Activated T-helper 1 cell treated with anti-CD3 and anti-CD28 coated beads, Interleukin-12 subunit alpha, Interleukin-12 subunit beta, Interleukin-2, Interleukin-4 antibody, amounts not matched to agents 30 ng/mL and 10 ng/mL and 1 ng/mL, durations not matched to agents 14 hours and 24 hours and 36 hours (primary cell): ENCODE results near the gene FAM110A. TPM values are rescaled to one million over a fixed set of nuclear protein-coding genes. Genes with fewer than 3 reads are reported as not detected.
"Not testable (repeated sequence)": the region's sequence is repeated elsewhere in the genome, so short reads cannot be mapped to it uniquely, and the experiment has no call there.

ENCODE experiments used
- DNase-seq: peaks from one replicate; pipeline ENCODE4 v3.0.0; 2021; ENCODE audit warnings: low spot score
- H3K27ac Mint-ChIP-seq: one replicate; pipeline ENCODE4 v1.8.0; 2021; ENCODE audit warnings: mild to moderate bottlenecking, mixed read lengths
- H3K27me3 Mint-ChIP-seq: one replicate; pipeline ENCODE4 v1.8.0; 2022; ENCODE audit warnings: mild to moderate bottlenecking, moderate library complexity, mixed read lengths; ENCODE audit not compliant: insufficient read depth
- H3K36me3 Mint-ChIP-seq: one replicate; pipeline ENCODE4 v1.8.0; 2021; ENCODE audit warnings: low read depth, mixed read lengths
- H3K4me1 Mint-ChIP-seq: one replicate; pipeline ENCODE4 v1.8.0; 2021; ENCODE audit warnings: low read depth, mixed read lengths
- H3K4me3 Mint-ChIP-seq: one replicate; pipeline ENCODE4 v1.8.0; 2021; ENCODE audit warnings: mild to moderate bottlenecking, moderate library complexity, mixed read lengths
- H3K9me3 Mint-ChIP-seq: one replicate; pipeline ENCODE4 v1.8.0; 2021; ENCODE audit warnings: mixed read lengths
- intact Hi-C: fragments of 100-400 bp; cut with micrococcal nuclease; formaldehyde crosslinking; loops from one replicate; pipeline ENCODE4 v1.15.1; 2024
- total RNA-seq: library from RNA; stranded (reverse); gene quantifications from 2 replicates; pipeline ENCODE4 v1.2.3, GENCODE V29; 2022

FAM110A gene
- total RNA-seq, 1 donor from 2014 or later = 21.1 TPM

- intact Hi-C loops = no loop called here
- Mint-ChIP-seq H3K4me1 (peaks cover 15% of the 10 kb centered on the region), H3K27me3 (no peaks in the 10 kb centered on the region), H3K36me3 (no peaks in the 10 kb centered on the region), H3K9me3 (no peaks in the 10 kb centered on the region), H3K27ac (no peak overlapping the region), H3K4me3 (no peak overlapping the region)
- DNase-seq = no peak
These were observed 6.7 kb upstream of the FAM110A start for GRCh38 chr20:826695-827323.

GRCh38 chr20:827981-828380 is 5.5 kb upstream of the FAM110A start:
- intact Hi-C loops, H3K27ac Mint-ChIP-seq, H3K36me3 Mint-ChIP-seq, H3K27me3 Mint-ChIP-seq, DNase-seq, H3K4me3 Mint-ChIP-seq, H3K9me3 Mint-ChIP-seq: not testable (repeated sequence)
- peaks cover 17% of the 10 kb centered on the region for H3K4me1 Mint-ChIP-seq

GRCh38 chr20:828987-829386 is 4.5 kb upstream of the FAM110A start:
- no peak overlapping the region for H3K27ac Mint-ChIP-seq
- intact Hi-C loops = no loop called here
- H3K4me3 Mint-ChIP-seq = no peak overlapping the region
- no peaks in the 10 kb centered on the region for H3K36me3 Mint-ChIP-seq
- H3K9me3 Mint-ChIP-seq = no peaks in the 10 kb centered on the region
- DNase-seq = no peak
- H3K27me3 Mint-ChIP-seq = no peaks in the 10 kb centered on the region
- H3K4me1 Mint-ChIP-seq = peaks cover 22% of the 10 kb centered on the region

- no peaks in the 10 kb centered on the region for H3K9me3 Mint-ChIP-seq
These were observed 4.0 kb upstream of the FAM110A start for GRCh38 chr20:829551-829950.

GRCh38 chr20:830011-830521 is 3.4 kb upstream of the FAM110A start:
- H3K4me1 Mint-ChIP-seq = peaks cover 33% of the 10 kb centered on the region
- H3K4me3 Mint-ChIP-seq = no peak overlapping the region
- intact Hi-C loops = loop anchor here (5.0 to 10.0 kb wide), 4 partner anchors 368 to 1825 kb away; partner anchors contain the start of genes NOP56, STK35 and TBC1D20

More at GRCh38 chr20:829551-829950, 4.0 kb upstream of the FAM110A start:
- peaks cover 27% of the 10 kb centered on the region for H3K4me1 Mint-ChIP-seq
- no peaks in the 10 kb centered on the region for H3K36me3 Mint-ChIP-seq
- no peak overlapping the region for H3K4me3 Mint-ChIP-seq
- intact Hi-C loops = no loop called here
- H3K27ac Mint-ChIP-seq = no peak overlapping the region
- no peaks in the 10 kb centered on the region for H3K27me3 Mint-ChIP-seq
- no peak for DNase-seq

GRCh38 chr20:831251-831650 is 2.3 kb upstream of the FAM110A start:
- DNase-seq = no peak
- Mint-ChIP-seq H3K27ac (no peak overlapping the region), H3K4me1 (peaks cover 34% of the 10 kb centered on the region), H3K27me3 (no peaks in the 10 kb centered on the region), H3K36me3 (peaks cover 3% of the 10 kb centered on the region), H3K4me3 (no peak overlapping the region), H3K9me3 (no peaks in the 10 kb centered on the region)
- intact Hi-C loops = loop anchor here (5.0 to 10.0 kb wide), 4 partner anchors 369 to 1824 kb away; partner anchors contain the start of genes NOP56, STK35 and TBC1D20

More at GRCh38 chr20:830011-830521, 3.4 kb upstream of the FAM110A start:
- H3K27ac Mint-ChIP-seq = no peak overlapping the region
- H3K9me3 Mint-ChIP-seq = no peaks in the 10 kb centered on the region
- no peaks in the 10 kb centered on the region for H3K36me3 Mint-ChIP-seq
- DNase-seq = no peak
- no peaks in the 10 kb centered on the region for H3K27me3 Mint-ChIP-seq

GRCh38 chr20:831956-832355 is 1.6 kb upstream of the FAM110A start:
- Mint-ChIP-seq H3K4me1 (peaks cover 36% of the 10 kb centered on the region), H3K9me3 (no peaks in the 10 kb centered on the region), H3K27ac (no peak overlapping the region), H3K27me3 (no peaks in the 10 kb centered on the region), H3K36me3 (peaks cover 7% of the 10 kb centered on the region), H3K4me3 (no peak overlapping the region)
- intact Hi-C loops = loop anchor here (2.0 to 10.0 kb wide), 6 partner anchors 179 to 1823 kb away; partner anchors contain the start of genes NOP56, PSMF1, SRXN1 and STK35
- no peak for DNase-seq

- H3K4me1 Mint-ChIP-seq = peaks cover 45% of the 10 kb centered on the region
These were observed 430 bp upstream of the FAM110A start for GRCh38 chr20:833121-833449.

GRCh38 chr20:834151-834746 is 734 bp downstream of the FAM110A start:
- no peak for DNase-seq
- peak overlapping the region; percentile 84 for H3K27ac Mint-ChIP-seq
- peaks cover 2% of the 10 kb centered on the region for H3K27me3 Mint-ChIP-seq
- no peaks in the 10 kb centered on the region for H3K9me3 Mint-ChIP-seq
- peaks cover 16% of the 10 kb centered on the region for H3K36me3 Mint-ChIP-seq
- peak overlapping the region; percentile 81 for H3K4me3 Mint-ChIP-seq
- peaks cover 57% of the 10 kb centered on the region for H3K4me1 Mint-ChIP-seq
- intact Hi-C loops = loop anchor here (2.0 to 10.0 kb wide), 5 partner anchors 372 to 1821 kb away; partner anchors contain the start of genes NOP56, STK35 and TBC1D20

More at GRCh38 chr20:833121-833449, 430 bp upstream of the FAM110A start:
- peaks cover 11% of the 10 kb centered on the region for H3K36me3 Mint-ChIP-seq
- no peak for DNase-seq
- no peaks in the 10 kb centered on the region for H3K9me3 Mint-ChIP-seq
- peaks cover 2% of the 10 kb centered on the region for H3K27me3 Mint-ChIP-seq
- intact Hi-C loops = loop anchor here (1.0 to 10.0 kb wide), 9 partner anchors 11 to 1822 kb away; partner anchors contain the start of genes CSNK2A1, NOP56, PSMF1 and SRXN1
- peak overlapping the region; percentile 81 for H3K4me3 Mint-ChIP-seq
- peak overlapping the region; percentile 86 for H3K27ac Mint-ChIP-seq

- peaks cover 2% of the 10 kb centered on the region for H3K27me3 Mint-ChIP-seq
- peak overlapping the region; percentile 82 for H3K27ac Mint-ChIP-seq
- no peaks in the 10 kb centered on the region for H3K9me3 Mint-ChIP-seq
- peaks cover 19% of the 10 kb centered on the region for H3K36me3 Mint-ChIP-seq
- intact Hi-C loops = loop anchor here (2.0 to 10.0 kb wide), 4 partner anchors 392 to 1819 kb away; partner anchors contain the start of genes NOP56 and RAD21L1
- peak overlapping the region; percentile 77 for H3K4me3 Mint-ChIP-seq
- DNase-seq = no peak
- H3K4me1 Mint-ChIP-seq = peaks cover 66% of the 10 kb centered on the region
These were observed 2.1 kb downstream of the FAM110A start for GRCh38 chr20:835608-836045.

- H3K36me3 Mint-ChIP-seq = peaks cover 19% of the 10 kb centered on the region
- peaks cover 67% of the 10 kb centered on the region for H3K4me1 Mint-ChIP-seq
- intact Hi-C loops = loop anchor here (5.0 to 10.0 kb wide), 3 partner anchors 391 to 1819 kb away; partner anchors contain the start of genes NOP56 and RAD21L1
- H3K27me3 Mint-ChIP-seq = peaks cover 2% of the 10 kb centered on the region
- DNase-seq = no peak
- H3K9me3 Mint-ChIP-seq = no peaks in the 10 kb centered on the region
- peak overlapping the region; percentile 77 for H3K4me3 Mint-ChIP-seq
- peak overlapping the region; percentile 84 for H3K27ac Mint-ChIP-seq
These were observed 2.7 kb downstream of the FAM110A start for GRCh38 chr20:836190-836589.

GRCh38 chr20:839015-839414 is 5.5 kb downstream of the FAM110A start:
- Mint-ChIP-seq H3K27me3 (peaks cover 2% of the 10 kb centered on the region), H3K27ac (no peak overlapping the region), H3K9me3 (no peaks in the 10 kb centered on the region), H3K4me1 (peaks cover 67% of the 10 kb centered on the region), H3K4me3 (no peak overlapping the region), H3K36me3 (peaks cover 19% of the 10 kb centered on the region)
- no peak for DNase-seq
- intact Hi-C loops = loop anchor here (5.0 to 10.0 kb wide), 3 partner anchors 388 to 1816 kb away; partner anchors contain the start of genes NOP56 and RAD21L1

GRCh38 chr20:839626-840025 is 6.1 kb downstream of the FAM110A start:
- intact Hi-C loops = loop anchor here (5.0 to 10.0 kb wide), 4 partner anchors 388 to 1815 kb away; partner anchors contain the start of genes NOP56 and RAD21L1
- no peak for DNase-seq
- H3K36me3 Mint-ChIP-seq = peaks cover 19% of the 10 kb centered on the region
- peaks cover 67% of the 10 kb centered on the region for H3K4me1 Mint-ChIP-seq
- peaks cover 2% of the 10 kb centered on the region for H3K27me3 Mint-ChIP-seq
- no peaks in the 10 kb centered on the region for H3K9me3 Mint-ChIP-seq
- peak overlapping the region; percentile 66 for H3K4me3 Mint-ChIP-seq
- H3K27ac Mint-ChIP-seq = no peak overlapping the region
